GM12865 (cell line): ENCODE data around the gene TECTB.
"Not testable (repeated sequence)": the region's sequence is repeated elsewhere in the genome, so short reads cannot be mapped to it uniquely, and the experiment has no call there.

Source experiments
- DNase-seq: peaks from one replicate; pipeline ENCODE4 v3.0.0; 2010; ENCODE audit warnings: low read depth
- H3K4me3 ChIP-seq: 2 replicates; pipeline ENCODE4 v1.5.1; 2011; ENCODE audit warnings: mild to moderate bottlenecking, low read depth, low read length, control low read depth
- TF ChIP-seq, protein P1 (sequence below): IDR thresholded peaks from 2 replicates; pipeline ENCODE4 v1.5.1; 2011; ENCODE audit warnings: low read length, control low read depth, low read depth, inconsistent platforms; ENCODE audit not compliant: insufficient read depth; ENCODE audit errors: missing control alignments

TECTB gene

DNA sequence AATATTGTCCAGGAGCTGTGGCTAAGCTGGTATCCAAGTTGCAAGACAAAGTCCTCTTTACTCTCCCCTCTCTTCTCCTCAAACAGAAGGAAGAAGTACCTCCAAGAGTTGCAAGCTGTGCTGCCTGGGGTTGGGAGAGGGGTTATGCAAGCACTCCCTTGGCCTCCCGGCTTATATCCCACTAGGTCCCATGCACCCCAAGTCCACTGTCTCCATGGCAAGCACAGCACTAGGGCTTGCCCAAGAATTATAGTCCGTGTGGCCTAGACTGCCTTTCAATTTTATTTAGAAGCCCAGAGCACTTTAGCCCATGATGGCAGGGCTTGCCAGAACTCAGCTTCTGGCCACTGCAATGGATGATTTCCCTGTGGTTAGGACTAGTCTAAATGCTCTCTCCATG lies 40.4 kb upstream of the TECTB start:
- TF ChIP-seq, protein P1, sequence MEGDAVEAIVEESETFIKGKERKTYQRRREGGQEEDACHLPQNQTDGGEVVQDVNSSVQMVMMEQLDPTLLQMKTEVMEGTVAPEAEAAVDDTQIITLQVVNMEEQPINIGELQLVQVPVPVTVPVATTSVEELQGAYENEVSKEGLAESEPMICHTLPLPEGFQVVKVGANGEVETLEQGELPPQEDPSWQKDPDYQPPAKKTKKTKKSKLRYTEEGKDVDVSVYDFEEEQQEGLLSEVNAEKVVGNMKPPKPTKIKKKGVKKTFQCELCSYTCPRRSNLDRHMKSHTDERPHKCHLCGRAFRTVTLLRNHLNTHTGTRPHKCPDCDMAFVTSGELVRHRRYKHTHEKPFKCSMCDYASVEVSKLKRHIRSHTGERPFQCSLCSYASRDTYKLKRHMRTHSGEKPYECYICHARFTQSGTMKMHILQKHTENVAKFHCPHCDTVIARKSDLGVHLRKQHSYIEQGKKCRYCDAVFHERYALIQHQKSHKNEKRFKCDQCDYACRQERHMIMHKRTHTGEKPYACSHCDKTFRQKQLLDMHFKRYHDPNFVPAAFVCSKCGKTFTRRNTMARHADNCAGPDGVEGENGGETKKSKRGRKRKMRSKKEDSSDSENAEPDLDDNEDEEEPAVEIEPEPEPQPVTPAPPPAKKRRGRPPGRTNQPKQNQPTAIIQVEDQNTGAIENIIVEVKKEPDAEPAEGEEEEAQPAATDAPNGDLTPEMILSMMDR = no peak
- no peak for DNase-seq
- no peak overlapping the region for H3K4me3 ChIP-seq

DNA sequence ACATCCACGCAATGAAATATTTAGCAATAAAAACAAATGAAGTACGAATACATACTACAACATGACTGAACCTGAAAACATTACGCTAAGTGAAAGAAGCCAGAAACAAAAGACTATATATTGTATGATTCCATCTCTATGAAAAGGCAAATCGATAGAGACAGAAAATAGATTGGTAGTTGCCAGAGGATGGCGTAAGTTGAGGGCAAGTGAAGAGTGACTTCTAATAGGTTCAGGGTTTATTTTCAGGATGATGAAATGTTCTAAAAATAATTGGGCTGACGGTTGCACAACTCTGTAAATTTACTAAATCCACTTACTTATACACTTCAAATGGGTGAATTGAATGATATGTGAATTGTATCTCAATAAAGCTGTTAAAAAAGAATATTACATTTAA lies 39.5 kb upstream of the TECTB start:
- no peak for DNase-seq
- H3K4me3 ChIP-seq = no peak overlapping the region
- TF ChIP-seq, protein P1 = no peak

DNA sequence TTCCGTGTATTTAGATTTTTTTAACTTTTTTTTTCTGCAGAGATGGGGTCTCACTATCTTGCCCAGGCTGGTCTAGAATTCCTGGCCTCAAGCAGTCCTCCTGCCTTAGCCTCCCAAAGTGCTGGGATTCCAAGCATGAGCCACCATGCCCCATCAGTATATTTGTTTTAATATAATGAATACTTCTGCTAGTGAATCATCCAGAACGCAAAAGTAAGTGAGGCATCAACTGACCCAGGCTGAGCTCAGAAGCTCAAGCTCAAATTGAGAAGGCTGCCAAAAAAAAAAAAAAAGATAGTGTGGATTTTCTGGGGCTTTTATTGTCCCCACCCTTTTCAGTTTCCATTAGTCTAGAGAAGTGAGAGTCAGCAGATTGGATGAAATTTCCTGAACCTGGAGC lies 39.0 kb upstream of the TECTB start:
- H3K4me3 ChIP-seq = no peak overlapping the region
- no peak for DNase-seq
- TF ChIP-seq, protein P1 = no peak

DNA sequence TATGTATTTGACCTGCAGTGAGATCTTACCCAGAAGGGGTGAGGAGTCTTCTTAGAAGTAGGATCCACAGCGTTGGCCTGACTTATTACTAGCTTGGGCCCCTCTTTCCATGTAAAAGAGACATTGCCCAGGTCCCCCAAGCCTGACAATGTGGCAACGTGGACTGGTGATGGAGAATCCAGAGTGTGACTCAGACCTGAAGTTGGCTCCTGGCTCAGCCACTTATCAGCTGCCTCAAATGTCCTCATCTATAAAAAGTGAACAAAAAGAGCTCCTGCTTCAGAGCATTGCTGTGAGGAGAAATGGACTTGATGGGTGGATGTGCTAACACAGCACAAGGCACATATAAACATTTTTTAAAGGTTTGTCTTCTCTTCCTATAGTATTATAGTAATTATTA lies 35.4 kb upstream of the TECTB start:
- no peak overlapping the region for H3K4me3 ChIP-seq
- no peak for DNase-seq
- TF ChIP-seq, protein P1 = no peak

DNA sequence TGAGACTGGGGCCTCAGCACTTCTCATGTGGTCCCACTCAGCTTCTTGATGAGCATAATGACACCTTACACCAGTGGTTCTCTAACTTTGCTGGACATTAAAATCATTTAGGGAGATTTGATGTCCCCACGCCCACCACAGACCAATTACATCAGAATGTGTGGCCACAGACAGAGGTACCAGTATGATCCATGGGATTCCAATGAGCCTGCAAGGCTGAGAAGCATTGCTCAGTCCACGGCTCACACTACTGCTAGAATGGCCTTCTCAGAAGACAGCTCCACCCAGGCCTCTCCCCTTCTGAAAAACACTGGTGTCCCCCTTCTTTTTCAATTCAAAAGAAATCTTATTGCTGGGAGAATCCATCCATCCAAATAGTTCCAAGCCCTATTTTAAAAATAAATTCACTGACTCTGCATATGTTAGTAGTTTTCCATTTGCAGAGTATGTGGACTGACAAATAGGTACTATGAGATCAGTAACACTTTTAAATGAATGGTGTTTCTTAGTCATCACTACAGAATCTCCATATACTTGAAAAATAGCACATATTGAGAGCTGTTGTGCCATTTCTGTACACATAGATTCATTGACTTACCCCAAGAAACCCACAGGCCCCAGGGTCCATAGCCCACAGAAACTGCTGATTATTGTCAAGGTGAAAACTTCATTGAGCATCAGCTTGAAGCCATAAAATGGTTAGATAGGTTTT lies 34.5 kb upstream of the TECTB start:
- H3K4me3 ChIP-seq = no peak overlapping the region
- TF ChIP-seq, protein P1 = no peak
- no peak for DNase-seq

DNA sequence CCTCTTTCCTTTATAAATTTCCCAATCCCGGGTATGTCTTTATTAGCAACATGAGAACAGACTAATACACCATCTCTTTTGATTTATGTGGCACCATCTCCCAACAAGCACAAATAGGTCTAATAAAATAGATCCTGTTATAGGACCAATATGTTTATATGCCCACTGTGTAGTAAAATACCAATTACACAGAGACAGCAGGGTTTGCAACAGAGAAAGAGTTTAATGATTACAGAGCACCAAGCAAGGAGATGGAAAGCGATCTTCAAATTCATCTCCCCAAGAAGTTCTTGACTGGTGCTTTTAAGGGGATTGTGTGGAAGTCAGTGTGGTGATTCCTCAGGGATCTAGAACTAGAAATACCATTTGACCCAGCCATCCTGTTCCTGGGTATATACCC lies 33.5 kb upstream of the TECTB start:
- no peak overlapping the region for H3K4me3 ChIP-seq
- TF ChIP-seq, protein P1 = no peak
- DNase-seq = no peak

DNA sequence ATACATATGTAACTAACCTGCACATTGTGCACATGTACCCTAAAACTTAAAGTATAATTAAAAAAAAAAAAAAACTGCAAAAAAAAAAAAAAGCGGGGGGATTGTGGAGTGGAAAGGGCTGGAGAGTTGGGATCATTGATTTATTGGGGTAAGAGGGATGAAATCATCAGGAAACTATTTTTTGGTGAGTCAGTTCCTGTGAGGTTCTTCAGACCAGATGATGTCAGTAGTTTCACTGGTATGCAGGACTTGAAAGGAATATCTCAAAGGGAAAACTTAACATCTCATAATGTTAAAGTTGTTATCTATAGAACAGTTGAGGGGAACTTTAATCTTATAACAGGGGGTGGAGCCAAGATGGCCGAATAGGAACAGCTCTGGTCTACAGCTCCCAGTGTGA lies 32.6 kb upstream of the TECTB start:
- DNase-seq = no peak
- H3K4me3 ChIP-seq = no peak overlapping the region
- TF ChIP-seq, protein P1 = no peak

DNA sequence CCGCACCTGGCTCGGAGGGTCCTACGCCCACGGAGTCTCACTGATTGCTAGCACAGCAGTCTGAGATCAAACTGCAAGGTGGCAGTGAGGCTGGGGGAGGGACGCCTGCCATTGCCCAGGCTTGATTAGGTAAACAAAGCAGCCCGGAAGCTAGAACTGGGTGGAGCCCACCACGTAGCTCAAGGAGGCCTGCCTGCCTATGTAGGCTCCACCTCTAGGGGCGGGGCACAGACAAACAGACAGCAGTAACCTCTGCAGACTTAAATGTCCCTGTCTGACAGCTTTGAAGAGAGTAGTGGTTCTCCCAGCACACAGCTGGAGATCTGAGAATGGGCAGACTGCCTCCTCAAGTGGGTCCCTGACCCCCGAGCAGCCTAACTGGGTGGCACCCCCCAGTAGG lies 32.0 kb upstream of the TECTB start:
- not testable (repeated sequence) for DNase-seq, H3K4me3 ChIP-seq
